Fibroblast of skin of right biceps (primary cell): Measurements from ENCODE around the gene HOXC11.

Source experiments
- DNase-seq: peaks from one replicate; pipeline ENCODE4 v3.0.0-alpha.2; 2013

HOXC11 gene

GRCh38 chr12:53975064-53975471 is 2.1 kb downstream of the HOXC11 start:
- DNase-seq = no peak

- DNase-seq = no peak
These were observed 2.7 kb downstream of the HOXC11 start for GRCh38 chr12:53975479-53976152.

GRCh38 chr12:53976172-53976822 is 3.4 kb downstream of the HOXC11 start:
- DNase-seq = no peak

- no peak for DNase-seq
These were observed 4.1 kb downstream of the HOXC11 start for GRCh38 chr12:53976823-53977595.

GRCh38 chr12:53977596-53978445 is 4.9 kb downstream of the HOXC11 start:
- no peak for DNase-seq

GRCh38 chr12:53978477-53979356 is 5.8 kb downstream of the HOXC11 start:
- DNase-seq = no peak

GRCh38 chr12:53980104-53980801 is 7.3 kb downstream of the HOXC11 start:
- DNase-seq = no peak

GRCh38 chr12:53980802-53981496 is 8.0 kb downstream of the HOXC11 start:
- no peak for DNase-seq

- no peak for DNase-seq
These were observed 9.0 kb downstream of the HOXC11 start for GRCh38 chr12:53981634-53982565.

GRCh38 chr12:53982648-53983567 is 10.0 kb downstream of the HOXC11 start:
- no peak for DNase-seq

- no peak for DNase-seq
These were observed 10.6 kb downstream of the HOXC11 start for GRCh38 chr12:53983568-53983949.

GRCh38 chr12:53983950-53984572 is 11.1 kb downstream of the HOXC11 start:
- no peak for DNase-seq

- DNase-seq = peak; percentile 93
These were observed 12.2 kb downstream of the HOXC11 start, which contains the start of gene HOXC10 for GRCh38 chr12:53984901-53985691. Gene HOXC10, plus strand, starts transcription at chr12:53985146. Its CDS starts 114 bp downstream, at chr12:53985260.

GRCh38 chr12:53985692-53985993 is 12.7 kb downstream of the HOXC11 start:
- DNase-seq = no peak

- no peak for DNase-seq
These were observed 13.2 kb downstream of the HOXC11 start for GRCh38 chr12:53985994-53986685.
